ENCODE results near the gene SAMD4A.
A peak's percentile ranks its signal among the peaks of the same experiment; 100 is the strongest.
"Not testable (repeated sequence)": the region's sequence is repeated elsewhere in the genome, so short reads cannot be mapped to it uniquely, and the experiment has no call there.

Gene SAMD4A

GRCh38 chr14:54597795-54598443 lies 31.0 kb downstream of the SAMD4A start:
- DNase-seq, result no peak

GRCh38 chr14:54599966-54600716 lies 33.2 kb downstream of the SAMD4A start:
- no peak for DNase-seq

GRCh38 chr14:54600717-54601109 lies 33.8 kb downstream of the SAMD4A start:
- no peak for DNase-seq

- DNase-seq, result no peak
These were observed 36.4 kb downstream of the SAMD4A start for GRCh38 chr14:54603362-54603761.

GRCh38 chr14:54606178-54606577 lies 39.2 kb downstream of the SAMD4A start:
- DNase-seq, result no peak

GRCh38 chr14:54606631-54607133 lies 39.8 kb downstream of the SAMD4A start:
- no peak for DNase-seq

GRCh38 chr14:54609576-54609975 lies 42.6 kb downstream of the SAMD4A start:
- no peak for DNase-seq

- DNase-seq, result no peak
These were observed 43.4 kb downstream of the SAMD4A start for GRCh38 chr14:54610051-54610977.

- no peak for DNase-seq
These were observed 47.4 kb downstream of the SAMD4A start for GRCh38 chr14:54614296-54614695.

- DNase-seq, result no peak
These were observed 50.5 kb downstream of the SAMD4A start for GRCh38 chr14:54617467-54617866.

GRCh38 chr14:54621686-54622085 lies 54.8 kb downstream of the SAMD4A start:
- DNase-seq, result no peak

- DNase-seq, result peak; percentile 67 to 73
These were observed 55.4 kb downstream of the SAMD4A start for GRCh38 chr14:54622192-54622958.

- no peak for DNase-seq
These were observed 56.5 kb downstream of the SAMD4A start for GRCh38 chr14:54623279-54624004.

- not testable (repeated sequence) for DNase-seq
These were observed 57.1 kb downstream of the SAMD4A start for GRCh38 chr14:54624005-54624358.

- DNase-seq, result no peak
These were observed 58.2 kb downstream of the SAMD4A start for GRCh38 chr14:54625112-54625511.

- no peak for DNase-seq
These were observed 60.3 kb downstream of the SAMD4A start for GRCh38 chr14:54627219-54627539.

GRCh38 chr14:54627540-54628363 lies 60.8 kb downstream of the SAMD4A start:
- peak; percentile 20 to 37 for DNase-seq

- no peak for DNase-seq
These were observed 62.3 kb downstream of the SAMD4A start for GRCh38 chr14:54629183-54629582.

GRCh38 chr14:54629635-54630360 lies 62.9 kb downstream of the SAMD4A start:
- DNase-seq, result no peak

GRCh38 chr14:54631016-54631415 lies 64.1 kb downstream of the SAMD4A start:
- no peak for DNase-seq
